A549 (cell line): ENCODE results near the gene IFI27L1. TPM values are rescaled to one million over a fixed set of nuclear protein-coding genes. Genes with fewer than 3 reads are reported as not detected.

Experiments used
- ATAC-seq, 2 experiments: fragments of 200-7000 bp in 1 of 2; fragments of >200 bp in 1 of 2; cut with Nextera tagmentation in 1 of 2; cut with Tn5 transposase in 1 of 2; 3 replicates each; pipeline versions ENCODE4 v1.8.0 to v1.9.1; 2018 to 2020; ENCODE audit warnings: mild to moderate bottlenecking in 1 of 2, moderate library complexity in 1 of 2
- CTCF ChIA-PET: fragments of 300-600 bp; sonication (Branson Sonifier 250); formaldehyde crosslinking; extraction: SDS; loops from one replicate; lab custom pipeline; 2021; ENCODE audit warnings: antibody characterized with exemption, inconsistent platforms; lab: Yijun Ruan, JAX
- POLR2A ChIA-PET: fragments of 350-600 bp; formaldehyde crosslinking; extraction: SDS; loops from one replicate; lab custom pipeline; 2021; ENCODE audit warnings: antibody characterized with exemption, inconsistent platforms; lab: Yijun Ruan, JAX
- DNase-seq, 2 experiments: peaks; one replicate each; pipeline versions ENCODE4 v3.0.0 to v3.0.0-alpha.2; 2011 to 2016; ENCODE audit warnings: low read depth in 1 of 2, low spot score in 1 of 2
- FAIRE-seq: peaks from 2 replicates; lab custom pipeline; 2011; peaks lifted over from hg19 to GRCh38; lab: Jason Lieb, UNC
- H3K27ac ChIP-seq, 2 experiments: fragments of >200 bp; sonication (Bioruptor Twin); formaldehyde crosslinking; 3 replicates each; pipeline ENCODE4 v1.5.1; 2016 to 2017
- H3K4me1 ChIP-seq: fragments of >200 bp; sonication (Bioruptor Twin); formaldehyde crosslinking; 3 replicates; pipeline ENCODE4 v1.6.1; 2016
- H3K4me2 ChIP-seq: fragments of >200 bp; sonication (Bioruptor Twin); formaldehyde crosslinking; 3 replicates; pipeline ENCODE4 v1.6.1; 2016
- H3K4me3 ChIP-seq: fragments of >200 bp; sonication (Bioruptor Twin); formaldehyde crosslinking; 3 replicates; pipeline ENCODE4 v1.5.1; 2016
- H3K9me3 ChIP-seq: fragments of >200 bp; sonication (Bioruptor Twin); formaldehyde crosslinking; 3 replicates; pipeline ENCODE4 v1.6.1; 2016
- ESRRA ChIP-seq: fragments of 150-350 bp; IDR thresholded peaks from 2 replicates; pipeline ENCODE4 v1.6.1; 2014; ENCODE audit warnings: mild to moderate bottlenecking, low read length, borderline replicate concordance
- HDAC2 ChIP-seq: fragments of 200-600 bp; sonication (generic); IDR thresholded peaks from 2 replicates; pipeline ENCODE4 v1.6.1; 2016
- HOXB13 ChIP-seq: fragments of 250-450 bp; sonication (Bioruptor Pico); IDR thresholded peaks from 2 replicates; pipeline ENCODE4 v1.5.0; 2020; ENCODE audit warnings: low read depth, mild to moderate bottlenecking, moderate library complexity
- JUN ChIP-seq, 2 experiments: fragments of >200 bp; sonication (Bioruptor Twin); formaldehyde crosslinking; IDR thresholded peaks; 2 replicates in 1 of 2; 3 replicates in 1 of 2; pipeline ENCODE4 v1.6.1; 2016 to 2017
- MAFK ChIP-seq: fragments of 450-650 bp; IDR thresholded peaks from 2 replicates; pipeline ENCODE4 v1.6.1; 2014; ENCODE audit not compliant: partially characterized antibody
- MYC ChIP-seq: IDR thresholded peaks from 2 replicates; pipeline ENCODE4 v1.6.1; 2012; ENCODE audit warnings: mild to moderate bottlenecking, inconsistent platforms, low read length, improper control_type of control experiment, borderline replicate concordance
- POLR2AphosphoS2 ChIP-seq: conservative IDR thresholded peaks from 2 replicates; pipeline ENCODE4 v1.6.1; 2012; ENCODE audit warnings: low read length, improper control_type of control experiment, inconsistent platforms
- TP53 ChIP-seq: fragments of 250-450 bp; sonication (Bioruptor Pico); IDR thresholded peaks from 2 replicates; pipeline ENCODE4 v1.5.0; 2021; ENCODE audit warnings: mild to moderate bottlenecking, moderate library complexity
- ZC3H11A ChIP-seq: fragments of 450-650 bp; IDR thresholded peaks from 2 replicates; pipeline ENCODE4 v1.6.1; 2014; ENCODE audit warnings: antibody characterized with exemption, mild to moderate bottlenecking
- ZFP36 ChIP-seq: fragments of 450-650 bp; IDR thresholded peaks from 2 replicates; pipeline ENCODE4 v1.6.1; 2014; ENCODE audit warnings: borderline replicate concordance; ENCODE audit not compliant: partially characterized antibody
- ZNF302 ChIP-seq: fragments of 250-450 bp; sonication (Bioruptor Pico); IDR thresholded peaks from 2 replicates; pipeline ENCODE4 v1.9.0; 2021; ENCODE audit warnings: inconsistent platforms, mild to moderate bottlenecking, moderate library complexity
- WGBS: methylation state at CpG from one replicate; pipeline ENCODE4 v1.1.6; 2017; ENCODE audit errors: missing lambda C conversion rate; 5-methylcytosine and 5-hydroxymethylcytosine counted together
- polyA plus RNA-seq, 4 experiments: library from polyadenylated mRNA; depleted of rRNA in 3 of 4; stranded (reverse); fragments of >200 nt; fragmentation: RNase III in 1 of 4; extraction: RNeasy Plus Mini Kit Qiagen cat#74134 plus additional on column Dnase treatment in 1 of 4; gene quantifications; 2 replicates in 3 of 4; 3 replicates in 1 of 4; pipeline ENCODE4 v1.2.3, GENCODE V29; 2011 to 2017
- TF ChIP-seq, protein P1 (sequence below): fragments of >200 bp; sonication (Bioruptor Twin); formaldehyde crosslinking; IDR thresholded peaks from 3 replicates; pipeline ENCODE4 v1.6.1; 2016
- TF ChIP-seq, protein P2 (sequence below): fragments of >200 bp; sonication (Bioruptor Twin); formaldehyde crosslinking; IDR thresholded peaks from 2 replicates; pipeline ENCODE4 v1.6.1; 2016
- TF ChIP-seq, protein P3 (sequence below): fragments of 450-650 bp; IDR thresholded peaks from 2 replicates; pipeline ENCODE4 v1.6.1; 2014; ENCODE audit warnings: antibody characterized with exemption
- TF ChIP-seq, protein P4 (sequence below): fragments of 250-450 bp; sonication (Bioruptor Pico); IDR thresholded peaks from 2 replicates; pipeline ENCODE4 v1.5.0; 2020; ENCODE audit warnings: low read depth, mild to moderate bottlenecking, moderate library complexity
- TF ChIP-seq, protein P5 (sequence below): IDR thresholded peaks from 2 replicates; pipeline ENCODE4 v1.6.1; 2012

Gene IFI27L1
- polyA plus RNA-seq, 2 of the 4 experiments (the other 2 are of a cell fraction): 15.9 to 28.0 TPM

DNA sequence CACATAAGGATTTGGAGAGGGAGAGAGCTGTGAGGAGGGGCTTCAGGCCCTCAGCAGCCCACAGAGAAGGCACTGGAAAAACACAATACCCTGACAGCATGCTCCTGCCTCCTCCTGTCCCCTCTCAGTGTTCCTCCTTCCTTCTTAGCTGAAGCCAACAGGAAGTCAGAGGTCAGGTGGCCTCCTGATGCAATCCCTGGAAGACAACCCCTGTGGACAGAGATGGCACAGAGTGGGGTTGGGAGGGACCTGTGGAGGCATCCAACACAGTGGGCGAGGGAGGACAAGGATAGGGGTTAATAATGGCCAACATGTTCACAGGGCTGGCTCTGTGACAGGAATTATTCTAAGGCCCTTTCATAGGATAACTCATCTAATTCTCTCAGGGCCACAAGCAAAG lies 63.7 kb downstream of the IFI27L1 start:
- no peak for ATAC-seq

DNA sequence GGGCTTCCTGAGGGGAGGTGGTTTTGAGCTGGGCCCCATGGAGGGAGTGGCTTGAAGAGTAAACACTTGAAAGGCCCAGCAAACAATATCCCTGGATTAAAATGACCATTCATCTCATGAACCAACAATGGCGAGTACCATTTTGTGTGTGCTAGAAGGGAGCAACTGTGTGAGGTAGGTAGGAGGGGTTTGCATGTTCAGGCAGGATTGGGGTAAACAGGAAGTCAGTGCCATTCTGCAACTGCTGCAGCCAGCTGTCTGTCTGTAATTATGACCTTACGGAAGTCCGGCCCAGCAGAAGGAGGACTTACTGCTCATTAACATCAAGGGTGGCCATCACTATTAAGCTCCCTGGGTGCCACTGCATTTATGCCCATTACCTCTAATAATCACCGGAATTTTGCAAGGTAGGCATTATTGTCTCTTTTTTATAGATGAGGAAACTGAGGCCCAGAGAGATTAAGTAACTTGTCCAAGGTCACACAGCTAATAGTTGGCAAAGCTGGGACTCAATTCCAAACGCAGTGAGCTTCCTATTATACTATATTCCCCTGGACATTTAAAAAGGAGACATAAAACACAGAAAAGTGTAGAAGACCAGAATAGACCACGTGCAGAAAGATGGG lies 64.9 kb downstream of the IFI27L1 start:
- H3K4me1 ChIP-seq: no peaks in the 10 kb centered on the region
- ChIA-PET POLR2A (no interaction called here), CTCF (interaction anchor here (0.8 to 1.3 kb wide), 2 partner anchors 9 to 14 kb away, joined by 3 to 5 read pairs; no protein-coding TSS in a partner anchor)
- TF ChIP-seq MAFK (peak; percentile 90), ESRRA (no peak)
- 37% methylated on average over 6 of the region's 6 CpGs for WGBS
- H3K4me2 ChIP-seq: no peak overlapping the region
- H3K27ac ChIP-seq: no peak overlapping the region
- ATAC-seq (no peak), DNase-seq (no peak), FAIRE-seq (no peak)
- no peaks in the 10 kb centered on the region for H3K9me3 ChIP-seq
- no peak overlapping the region for H3K4me3 ChIP-seq

More for the DNA sequence above, 63.7 kb downstream of the IFI27L1 start:
- WGBS: 27% methylated on average over 1 of the region's 1 CpG
- FAIRE-seq (no peak), DNase-seq (no peak)
- Histone ChIP-seq H3K4me3 (no peak overlapping the region), H3K4me1 (no peaks in the 10 kb centered on the region), H3K9me3 (no peaks in the 10 kb centered on the region), H3K4me2 (no peak overlapping the region), H3K27ac (no peak overlapping the region; a peak in 1 of 6 replicates)
- ChIA-PET POLR2A (no interaction called here), CTCF (interaction anchor here (0.6 kb wide), 1 partner anchor 12 kb away, joined by 3 read pairs; no protein-coding TSS in a partner anchor)
- TF ChIP-seq TP53 (CRISPR knock-in tag) (no peak), POLR2AphosphoS2 (no peak), ZNF302 (CRISPR knock-in tag) (no peak), HOXB13 (no peak), HDAC2 (no peak), ZFP36 (no peak), JUN (IDR thresholded peaks at IDR 0.05) (no peak), ZC3H11A (no peak), MYC (no peak)
- TF ChIP-seq, protein P1, sequence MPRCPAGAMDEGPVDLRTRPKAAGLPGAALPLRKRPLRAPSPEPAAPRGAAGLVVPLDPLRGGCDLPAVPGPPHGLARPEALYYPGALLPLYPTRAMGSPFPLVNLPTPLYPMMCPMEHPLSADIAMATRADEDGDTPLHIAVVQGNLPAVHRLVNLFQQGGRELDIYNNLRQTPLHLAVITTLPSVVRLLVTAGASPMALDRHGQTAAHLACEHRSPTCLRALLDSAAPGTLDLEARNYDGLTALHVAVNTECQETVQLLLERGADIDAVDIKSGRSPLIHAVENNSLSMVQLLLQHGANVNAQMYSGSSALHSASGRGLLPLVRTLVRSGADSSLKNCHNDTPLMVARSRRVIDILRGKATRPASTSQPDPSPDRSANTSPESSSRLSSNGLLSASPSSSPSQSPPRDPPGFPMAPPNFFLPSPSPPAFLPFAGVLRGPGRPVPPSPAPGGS: no peak
- TF ChIP-seq, protein P2, sequence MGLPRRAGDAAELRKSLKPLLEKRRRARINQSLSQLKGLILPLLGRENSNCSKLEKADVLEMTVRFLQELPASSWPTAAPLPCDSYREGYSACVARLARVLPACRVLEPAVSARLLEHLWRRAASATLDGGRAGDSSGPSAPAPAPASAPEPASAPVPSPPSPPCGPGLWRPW: no peak
- TF ChIP-seq, protein P3, sequence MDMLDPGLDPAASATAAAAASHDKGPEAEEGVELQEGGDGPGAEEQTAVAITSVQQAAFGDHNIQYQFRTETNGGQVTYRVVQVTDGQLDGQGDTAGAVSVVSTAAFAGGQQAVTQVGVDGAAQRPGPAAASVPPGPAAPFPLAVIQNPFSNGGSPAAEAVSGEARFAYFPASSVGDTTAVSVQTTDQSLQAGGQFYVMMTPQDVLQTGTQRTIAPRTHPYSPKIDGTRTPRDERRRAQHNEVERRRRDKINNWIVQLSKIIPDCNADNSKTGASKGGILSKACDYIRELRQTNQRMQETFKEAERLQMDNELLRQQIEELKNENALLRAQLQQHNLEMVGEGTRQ: no peak
- TF ChIP-seq, protein P4, sequence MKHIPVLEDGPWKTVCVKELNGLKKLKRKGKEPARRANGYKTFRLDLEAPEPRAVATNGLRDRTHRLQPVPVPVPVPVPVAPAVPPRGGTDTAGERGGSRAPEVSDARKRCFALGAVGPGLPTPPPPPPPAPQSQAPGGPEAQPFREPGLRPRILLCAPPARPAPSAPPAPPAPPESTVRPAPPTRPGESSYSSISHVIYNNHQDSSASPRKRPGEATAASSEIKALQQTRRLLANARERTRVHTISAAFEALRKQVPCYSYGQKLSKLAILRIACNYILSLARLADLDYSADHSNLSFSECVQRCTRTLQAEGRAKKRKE: no peak
- TF ChIP-seq, protein P5, sequence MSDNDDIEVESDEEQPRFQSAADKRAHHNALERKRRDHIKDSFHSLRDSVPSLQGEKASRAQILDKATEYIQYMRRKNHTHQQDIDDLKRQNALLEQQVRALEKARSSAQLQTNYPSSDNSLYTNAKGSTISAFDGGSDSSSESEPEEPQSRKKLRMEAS: no peak

Other genes starting within 250 kb of the IFI27L1 start
- gene FAM181A, start 154.0 kb upstream of the IFI27L1 start, polyA plus RNA-seq (2011; rRNA removed): not detected in 2 replicates
- gene FAM181A, start 154.0 kb upstream of the IFI27L1 start, polyA plus RNA-seq (2017; fragmentation: RNase III; extraction: RNeasy Plus Mini Kit Qiagen cat#74134 plus additional on column Dnase treatment): not detected in 3 replicates
- gene ASB2, start 104.7 kb upstream of the IFI27L1 start, polyA plus RNA-seq (2011; rRNA removed): 0.03 and 0.07 TPM in 2 replicates
- 0.07 to 0.16 TPM (median 0.10 TPM) in 3 replicates for gene ASB2, start 104.7 kb upstream of the IFI27L1 start, polyA plus RNA-seq (2017; fragmentation: RNase III; extraction: RNeasy Plus Mini Kit Qiagen cat#74134 plus additional on column Dnase treatment)
- not detected in 2 replicates for gene CCDC197, start 84.0 kb upstream of the IFI27L1 start, polyA plus RNA-seq (2011; rRNA removed)
- gene CCDC197, start 84.0 kb upstream of the IFI27L1 start, polyA plus RNA-seq (2017; fragmentation: RNase III; extraction: RNeasy Plus Mini Kit Qiagen cat#74134 plus additional on column Dnase treatment): not detected in 3 replicates
- gene OTUB2, start 55.0 kb upstream of the IFI27L1 start, polyA plus RNA-seq (2011; rRNA removed): 1.2 and 1.7 TPM in 2 replicates
- 2.2 to 2.5 TPM (median 2.4 TPM) in 3 replicates for gene OTUB2, start 55.0 kb upstream of the IFI27L1 start, polyA plus RNA-seq (2017; fragmentation: RNase III; extraction: RNeasy Plus Mini Kit Qiagen cat#74134 plus additional on column Dnase treatment)
- 161 and 169 TPM in 2 replicates for gene DDX24, start 108 bp upstream of the IFI27L1 start, polyA plus RNA-seq (2011; rRNA removed)
- gene DDX24, start 108 bp upstream of the IFI27L1 start, polyA plus RNA-seq (2017; fragmentation: RNase III; extraction: RNeasy Plus Mini Kit Qiagen cat#74134 plus additional on column Dnase treatment): 117 to 127 TPM (median 121 TPM) in 3 replicates
- gene IFI27, start 29.4 kb downstream of the IFI27L1 start, polyA plus RNA-seq (2011; rRNA removed): 1.3 and 2.2 TPM in 2 replicates
- 0.76 to 0.90 TPM (median 0.76 TPM) in 3 replicates for gene IFI27, start 29.4 kb downstream of the IFI27L1 start, polyA plus RNA-seq (2017; fragmentation: RNase III; extraction: RNeasy Plus Mini Kit Qiagen cat#74134 plus additional on column Dnase treatment)
- 20.3 and 26.9 TPM in 2 replicates for gene IFI27L2, start 48.3 kb downstream of the IFI27L1 start, polyA plus RNA-seq (2011; rRNA removed)
- 58.0 to 69.2 TPM (median 64.4 TPM) in 3 replicates for gene IFI27L2, start 48.3 kb downstream of the IFI27L1 start, polyA plus RNA-seq (2017; fragmentation: RNase III; extraction: RNeasy Plus Mini Kit Qiagen cat#74134 plus additional on column Dnase treatment)
- 0.21 and 0.25 TPM in 2 replicates for gene PPP4R4, start 93.0 kb downstream of the IFI27L1 start, polyA plus RNA-seq (2011; rRNA removed)
- 0.08 to 0.21 TPM (median 0.12 TPM) in 3 replicates for gene PPP4R4, start 93.0 kb downstream of the IFI27L1 start, polyA plus RNA-seq (2017; fragmentation: RNase III; extraction: RNeasy Plus Mini Kit Qiagen cat#74134 plus additional on column Dnase treatment)
- gene SERPINA10, start 212.0 kb downstream of the IFI27L1 start, polyA plus RNA-seq (2011; rRNA removed): 0.04 and 0.07 TPM in 2 replicates
- gene SERPINA10, start 212.0 kb downstream of the IFI27L1 start, polyA plus RNA-seq (2017; fragmentation: RNase III; extraction: RNeasy Plus Mini Kit Qiagen cat#74134 plus additional on column Dnase treatment): 0.03 TPM in 1 of 3 replicates, not detected in the others
- 1.8 and 3.3 TPM in 2 replicates for gene SERPINA6, start 242.0 kb downstream of the IFI27L1 start, polyA plus RNA-seq (2011; rRNA removed)
- gene SERPINA6, start 242.0 kb downstream of the IFI27L1 start, polyA plus RNA-seq (2017; fragmentation: RNase III; extraction: RNeasy Plus Mini Kit Qiagen cat#74134 plus additional on column Dnase treatment): 0.38 to 0.43 TPM (median 0.43 TPM) in 3 replicates